ENCODE results near the gene CEACAM16. TPM values are rescaled to one million over a fixed set of nuclear protein-coding genes. Genes with fewer than 3 reads are reported as not detected.
"Not testable (repeated sequence)": the region's sequence is repeated elsewhere in the genome, so short reads cannot be mapped to it uniquely, and the experiment has no call there.

Gene CEACAM16
- total RNA-seq, 1 experiment from 2014 or later, result not detected

GRCh38 chr19:44708940-44709339, 10.0 kb downstream of the CEACAM16 start:
- Histone ChIP-seq H4K20me1 (ENCODE audit: insufficient read depth) (no peaks in the 10 kb centered on the region), H3K9me2 (ENCODE audit: insufficient read depth) (no peaks in the 10 kb centered on the region), H3K27ac (no peak overlapping the region), H3K4me2 (no peak overlapping the region), H3K4me1 (replicated peaks; ENCODE audit: insufficient read depth) (no peaks in the 10 kb centered on the region), H3K27me3 (ENCODE audit: insufficient read depth, low read depth) (no peaks in the 10 kb centered on the region), H3K36me3 (ENCODE audit: low read depth) (no peaks in the 10 kb centered on the region), H3K4me3 (no peak overlapping the region), H3F3A (ENCODE audit: insufficient read depth, low read depth) (no peaks in the 10 kb centered on the region), H3K79me2 (ENCODE audit: low read depth) (no peaks in the 10 kb centered on the region), H3K9me3 (ENCODE audit: insufficient read depth, low read depth) (no peaks in the 10 kb centered on the region), H2AFZ (no peak overlapping the region)
- no peak for DNase-seq
- TF ChIP-seq CTCF (conservative IDR thresholded peaks at IDR 0.05) (no peak), EZH2 (IDR thresholded peaks at IDR 0.05; ENCODE audit: low read depth) (no peak)
- POLR2A ChIA-PET (ENCODE audit: unreplicated experiment), result no interaction called here
- BruUV-seq (replicated peaks), result no TSS peak
- intact Hi-C loops (cut with micrococcal nuclease; ENCODE audit: unreplicated experiment), result no loop called here
- CTCF ChIA-PET, result interaction anchor here (0.6 to 0.7 kb wide), 2 partner anchors 9 to 49 kb away, joined by 3 to 13 read pairs; no protein-coding TSS in a partner anchor

- H3K4me3 ChIP-seq; H3K36me3 ChIP-seq (ENCODE audit: low read depth); POLR2A ChIA-PET (ENCODE audit: unreplicated experiment); H3F3A ChIP-seq (ENCODE audit: insufficient read depth, low read depth); H3K79me2 ChIP-seq (ENCODE audit: low read depth); BruUV-seq (replicated peaks); H4K20me1 ChIP-seq (ENCODE audit: insufficient read depth); H3K4me1 ChIP-seq (replicated peaks; ENCODE audit: insufficient read depth); DNase-seq; H3K9me2 ChIP-seq (ENCODE audit: insufficient read depth); intact Hi-C loops (cut with micrococcal nuclease; ENCODE audit: unreplicated experiment); H3K4me2 ChIP-seq; H3K27me3 ChIP-seq (ENCODE audit: insufficient read depth, low read depth); H3K27ac ChIP-seq; H3K9me3 ChIP-seq (ENCODE audit: insufficient read depth, low read depth); H2AFZ ChIP-seq: not testable (repeated sequence)
- CTCF ChIA-PET, result interaction anchor here (0.6 kb wide), 1 partner anchor 9 kb away, joined by 13 read pairs; no protein-coding TSS in a partner anchor
Measured at GRCh38 chr19:44709434-44710266, 10.7 kb downstream of the CEACAM16 start.

- H3K9me3 ChIP-seq (ENCODE audit: insufficient read depth, low read depth), result no peaks in the 10 kb centered on the region
- no peak overlapping the region for H2AFZ ChIP-seq
- DNase-seq, result no peak
- H3K27ac ChIP-seq, result no peak overlapping the region
- no peak for TF ChIP-seq EZH2 (IDR thresholded peaks at IDR 0.05; ENCODE audit: low read depth)
- TF ChIP-seq CTCF (conservative IDR thresholded peaks at IDR 0.05), result no peak
- ChIA-PET POLR2A (ENCODE audit: unreplicated experiment) (no interaction called here), CTCF (no interaction called here)
- no peaks in the 10 kb centered on the region for H3K9me2 ChIP-seq (ENCODE audit: insufficient read depth)
- BruUV-seq (replicated peaks), result no TSS peak
- intact Hi-C loops (cut with micrococcal nuclease; ENCODE audit: unreplicated experiment), result no loop called here
- H3K36me3 ChIP-seq (ENCODE audit: low read depth), result no peaks in the 10 kb centered on the region
- H3K79me2 ChIP-seq (ENCODE audit: low read depth), result no peaks in the 10 kb centered on the region
- H3F3A ChIP-seq (ENCODE audit: insufficient read depth, low read depth), result no peaks in the 10 kb centered on the region
- no peak overlapping the region for H3K4me2 ChIP-seq
- H3K4me1 ChIP-seq (replicated peaks; ENCODE audit: insufficient read depth), result no peaks in the 10 kb centered on the region
- no peak overlapping the region for H3K4me3 ChIP-seq
- no peaks in the 10 kb centered on the region for H4K20me1 ChIP-seq (ENCODE audit: insufficient read depth)
- no peaks in the 10 kb centered on the region for H3K27me3 ChIP-seq (ENCODE audit: insufficient read depth, low read depth)
Measured at GRCh38 chr19:44710483-44710882, 11.5 kb downstream of the CEACAM16 start.
